Pancreas (tissue), 10 donors: ENCODE results near the gene GPX3. TPM values are rescaled to one million over a fixed set of nuclear protein-coding genes. Genes with fewer than 3 reads are reported as not detected.
A peak's percentile ranks its signal among the peaks of the same experiment; 100 is the strongest.

Source experiments
- ATAC-seq, 4 donors: fragments of 200-7000 bp; cut with Tn5 transposase; one replicate each; pipeline versions ENCODE4 v1.8.0 to v1.9.1; 2020; ENCODE audit warnings: mild to moderate bottlenecking in 4 of 4, moderate library complexity in 4 of 4
- DNase-seq, 6 donors: peaks; one replicate each; pipeline ENCODE4 v3.0.0-alpha.2; 2020
- FAIRE-seq: peaks from 2 replicates; lab custom pipeline; 2012; peaks lifted over from hg19 to GRCh38; lab: Jason Lieb, UNC
- H3K27ac ChIP-seq, 4 donors: fragments of 200-600 bp; sonication (generic); 1 replicate in 3 of 4; 2 replicates in 1 of 4; pipeline versions ENCODE4 v1.5.0 to v1.8.0; 2020
- H3K27me3 ChIP-seq, 4 donors: fragments of 200-600 bp; one replicate each; pipeline ENCODE4 v1.8.0; 2021
- H3K36me3 ChIP-seq, 3 donors: fragments of 200-600 bp; sonication (generic) in 1 of 3; one replicate each; pipeline versions ENCODE4 v1.5.0 to v1.8.0; 2020 to 2021
- H3K4me1 ChIP-seq, 3 donors: fragments of 200-600 bp; one replicate each; pipeline ENCODE4 v1.8.0; 2021
- H3K4me3 ChIP-seq, 4 donors: fragments of 200-600 bp; sonication (generic) in 2 of 4; one replicate each; pipeline versions ENCODE4 v1.5.0 to v1.8.0; 2020 to 2021
- H3K9me3 ChIP-seq, 4 donors: fragments of 200-600 bp; one replicate each; pipeline ENCODE4 v1.8.0; 2021
- WGBS, 2 donors: extraction: QIAGEN DNeasy Blood & Tissue Kit; methylation state at CpG; one replicate each; pipeline ENCODE4 v1.1.7; 2013; 5-methylcytosine and 5-hydroxymethylcytosine counted together
- intact Hi-C, 3 donors: fragments of 100-400 bp; cut with DNase I; formaldehyde crosslinking; loops; one replicate each; pipeline versions ENCODE4 v1.11.1 to v1.14.2; 2022
- polyA plus RNA-seq, 2 donors: library from polyadenylated mRNA; stranded (reverse); fragments of 200-250 nt; gene quantifications; one replicate each; pipeline ENCODE4 v1.2.3, GENCODE V29; 2013
- total RNA-seq, 6 donors: library from RNA; stranded (reverse); fragmentation: NEBNext Ultra II Directional in 4 of 6; extraction: Animal tissue kit (Norgen Biotek cat#: 25700) in 4 of 6; gene quantifications; one replicate each; pipeline versions ENCODE4 v1.2.1 to v1.2.4, GENCODE V29; 2021 to 2023
- TF ChIP-seq, protein P1 (sequence below), 4 donors: fragments of 200-600 bp; sonication (generic) in 3 of 4; IDR thresholded peaks; one replicate each; pipeline versions ENCODE4 v1.5.0 to v1.8.0; 2021; ENCODE audit warnings: antibody characterized with exemption in 4 of 4
- donor health status: healthy with polysubstance abuse.
- donor health status: DM: no; HTN: no; CAD: no; lungs with moderate emphysema.
- donor health status: DM: no; HTN: no; CAD: no.
- donor health status: control.
- donor health status: control.
- donor health status: Bipolar disorder and iron deficiency.
- donor health status: DM: yes; HTN: yes; CAD: no.
- donor health status: DM: no; HTN: no; CAD: no.
- donor health status: DM: no; HTN: no; CAD: no.
- donor health status: DM: yes; HTN: yes; CAD: no.

The GPX3 gene
- total and polyA plus RNA-seq, 8 donors, result 26.3 to 298 (median 61.6) TPM

DNA sequence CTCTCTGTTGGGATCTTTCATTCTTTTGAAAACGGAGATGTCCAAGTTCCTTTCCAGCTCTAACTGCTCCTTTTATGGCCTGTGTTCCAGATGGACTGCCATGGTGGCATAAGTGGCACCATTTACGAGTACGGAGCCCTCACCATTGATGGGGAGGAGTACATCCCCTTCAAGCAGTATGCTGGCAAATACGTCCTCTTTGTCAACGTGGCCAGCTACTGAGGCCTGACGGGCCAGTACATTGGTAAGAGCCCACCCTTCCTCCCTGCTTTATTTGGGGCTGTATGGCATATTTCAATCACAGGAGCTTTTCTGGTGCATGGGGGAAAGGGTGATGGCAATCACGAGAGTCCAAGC lies 4.8 kb downstream of the GPX3 start:
- no peak for DNase-seq
- TF ChIP-seq, protein P1, sequence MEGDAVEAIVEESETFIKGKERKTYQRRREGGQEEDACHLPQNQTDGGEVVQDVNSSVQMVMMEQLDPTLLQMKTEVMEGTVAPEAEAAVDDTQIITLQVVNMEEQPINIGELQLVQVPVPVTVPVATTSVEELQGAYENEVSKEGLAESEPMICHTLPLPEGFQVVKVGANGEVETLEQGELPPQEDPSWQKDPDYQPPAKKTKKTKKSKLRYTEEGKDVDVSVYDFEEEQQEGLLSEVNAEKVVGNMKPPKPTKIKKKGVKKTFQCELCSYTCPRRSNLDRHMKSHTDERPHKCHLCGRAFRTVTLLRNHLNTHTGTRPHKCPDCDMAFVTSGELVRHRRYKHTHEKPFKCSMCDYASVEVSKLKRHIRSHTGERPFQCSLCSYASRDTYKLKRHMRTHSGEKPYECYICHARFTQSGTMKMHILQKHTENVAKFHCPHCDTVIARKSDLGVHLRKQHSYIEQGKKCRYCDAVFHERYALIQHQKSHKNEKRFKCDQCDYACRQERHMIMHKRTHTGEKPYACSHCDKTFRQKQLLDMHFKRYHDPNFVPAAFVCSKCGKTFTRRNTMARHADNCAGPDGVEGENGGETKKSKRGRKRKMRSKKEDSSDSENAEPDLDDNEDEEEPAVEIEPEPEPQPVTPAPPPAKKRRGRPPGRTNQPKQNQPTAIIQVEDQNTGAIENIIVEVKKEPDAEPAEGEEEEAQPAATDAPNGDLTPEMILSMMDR (IDR thresholded peaks at IDR 0.05), result no peak
- H3K9me3 ChIP-seq, result no peaks in the 10 kb centered on the region
- peaks cover 0 to 38% (median 8%) of the 10 kb centered on the region in 3 donors for H3K36me3 ChIP-seq
- peaks cover 0 to 7% (median 4%) of the 10 kb centered on the region in 3 donors for H3K4me1 ChIP-seq
- no peak overlapping the region for H3K27ac ChIP-seq
- H3K27me3 ChIP-seq, result no peaks in the 10 kb centered on the region
- WGBS, 2 donors, result 93 to 94% methylated on average over 7 of the region's 7 CpGs
- no peak overlapping the region for H3K4me3 ChIP-seq
- no peak for FAIRE-seq
- no peak for ATAC-seq
- intact Hi-C loops, result no loop called here

DNA sequence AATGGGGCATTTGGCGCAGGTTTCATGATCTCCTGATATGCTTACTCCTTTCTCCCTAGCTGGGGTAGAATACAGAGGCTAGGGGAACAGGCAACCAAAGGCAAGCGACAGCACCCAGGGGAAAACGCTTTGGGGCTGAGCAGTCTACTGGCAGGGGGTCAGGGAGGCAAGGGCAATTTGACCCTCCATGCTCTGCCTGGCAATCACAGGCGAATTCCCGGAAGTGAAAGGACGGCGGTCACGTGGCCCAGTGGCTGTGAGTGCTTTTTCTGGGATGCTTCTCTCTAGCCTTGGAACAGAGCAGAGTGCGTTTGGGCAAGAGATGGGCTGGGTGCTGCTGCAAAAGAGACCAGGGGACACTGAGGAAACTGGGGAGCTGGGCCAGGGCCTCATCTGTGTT lies 5.7 kb downstream of the GPX3 start:
- 90 to 93% methylated on average over 9 of the region's 9 CpGs for WGBS, 2 donors
- Histone ChIP-seq H3K36me3 (peaks cover 0 to 44% (median 13%) of the 10 kb centered on the region in 3 donors), H3K4me3 (no peak overlapping the region), H3K4me1 (peaks cover 0 to 7% (median 4%) of the 10 kb centered on the region in 3 donors), H3K27me3 (no peaks in the 10 kb centered on the region), H3K9me3 (no peaks in the 10 kb centered on the region), H3K27ac (peak overlapping the region in 1 of 4 donors; percentile 33)
- no peak for DNase-seq
- TF ChIP-seq, protein P1 (IDR thresholded peaks at IDR 0.05), result no peak
- no peak for ATAC-seq
- no peak for FAIRE-seq
- intact Hi-C loops, result no loop called here

DNA sequence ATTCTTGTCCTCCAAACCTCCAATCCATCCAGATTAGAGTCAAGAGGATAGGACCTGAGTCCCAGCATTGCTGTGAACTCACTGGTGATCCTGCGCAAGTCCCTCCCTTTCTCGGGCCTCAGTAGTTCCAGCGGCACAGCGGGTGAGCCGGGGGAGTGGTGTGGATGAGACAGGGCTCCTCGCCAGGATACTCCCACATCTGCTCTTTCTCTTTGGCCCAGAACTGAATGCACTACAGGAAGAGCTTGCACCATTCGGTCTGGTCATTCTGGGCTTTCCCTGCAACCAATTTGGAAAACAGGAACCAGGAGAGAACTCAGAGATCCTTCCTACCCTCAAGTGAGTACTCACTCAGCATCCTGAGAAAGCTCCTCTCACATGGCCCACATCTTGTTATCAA lies 6.3 kb downstream of the GPX3 start:
- Histone ChIP-seq H3K4me3 (no peak overlapping the region), H3K36me3 (peaks cover 0 to 50% (median 13%) of the 10 kb centered on the region in 3 donors)
- ATAC-seq, result peak in 2 of 4 donors; percentile 8 to 22

DNA sequence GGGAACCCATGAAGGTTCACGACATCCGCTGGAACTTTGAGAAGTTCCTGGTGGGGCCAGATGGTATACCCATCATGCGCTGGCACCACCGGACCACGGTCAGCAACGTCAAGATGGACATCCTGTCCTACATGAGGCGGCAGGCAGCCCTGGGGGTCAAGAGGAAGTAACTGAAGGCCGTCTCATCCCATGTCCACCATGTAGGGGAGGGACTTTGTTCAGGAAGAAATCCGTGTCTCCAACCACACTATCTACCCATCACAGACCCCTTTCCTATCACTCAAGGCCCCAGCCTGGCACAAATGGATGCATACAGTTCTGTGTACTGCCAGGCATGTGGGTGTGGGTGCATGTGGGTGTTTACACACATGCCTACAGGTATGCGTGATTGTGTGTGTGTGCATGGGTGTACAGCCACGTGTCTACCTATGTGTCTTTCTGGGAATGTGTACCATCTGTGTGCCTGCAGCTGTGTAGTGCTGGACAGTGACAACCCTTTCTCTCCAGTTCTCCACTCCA lies 7.6 kb downstream of the GPX3 start:
- no peak overlapping the region for H3K4me3 ChIP-seq
- no peaks in the 10 kb centered on the region for H3K27me3 ChIP-seq
- H3K36me3 ChIP-seq, result peaks cover 0 to 63% (median 13%) of the 10 kb centered on the region in 3 donors
- ATAC-seq (no peak), FAIRE-seq (no peak), DNase-seq (no peak)
- H3K27ac ChIP-seq, result no peak overlapping the region
- peaks cover 0 to 7% (median 4%) of the 10 kb centered on the region in 3 donors for H3K4me1 ChIP-seq
- H3K9me3 ChIP-seq, result no peaks in the 10 kb centered on the region
- intact Hi-C loops, result no loop called here
- TF ChIP-seq, protein P1 (IDR thresholded peaks at IDR 0.05), result no peak
- 93 to 97% methylated on average over 11 of the region's 11 CpGs for WGBS, 2 donors

More for the DNA sequence above, 6.3 kb downstream of the GPX3 start:
- Histone ChIP-seq H3K9me3 (no peaks in the 10 kb centered on the region), H3K4me1 (peaks cover 0 to 7% (median 4%) of the 10 kb centered on the region in 3 donors), H3K27ac (peak overlapping the region in 1 of 4 donors; percentile 33), H3K27me3 (no peaks in the 10 kb centered on the region)
- FAIRE-seq (no peak), DNase-seq (no peak)
- 82 to 88% methylated on average over 7 of the region's 7 CpGs for WGBS, 2 donors
- intact Hi-C loops, result no loop called here
- TF ChIP-seq, protein P1 (IDR thresholded peaks at IDR 0.05), result no peak

DNA sequence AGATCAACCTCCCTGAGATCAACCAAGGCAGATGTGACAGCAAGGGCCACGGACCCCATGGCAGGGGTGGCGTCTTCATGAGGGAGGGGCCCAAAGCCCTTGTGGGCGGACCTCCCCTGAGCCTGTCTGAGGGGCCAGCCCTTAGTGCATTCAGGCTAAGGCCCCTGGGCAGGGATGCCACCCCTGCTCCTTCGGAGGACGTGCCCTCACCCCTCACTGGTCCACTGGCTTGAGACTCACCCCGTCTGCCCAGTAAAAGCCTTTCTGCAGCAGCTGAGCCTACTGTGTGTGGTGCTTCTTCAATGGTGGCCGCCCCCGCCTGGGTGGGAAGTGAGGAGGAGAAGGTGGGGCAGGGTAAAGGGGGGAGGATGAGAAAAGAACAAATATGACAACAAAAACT lies 8.3 kb downstream of the GPX3 start:
- FAIRE-seq (no peak), DNase-seq (no peak), ATAC-seq (no peak)
- Histone ChIP-seq H3K4me3 (no peak overlapping the region), H3K4me1 (peaks cover 0 to 7% (median under 1%) of the 10 kb centered on the region in 3 donors), H3K36me3 (peaks cover 2 to 70% (median 13%) of the 10 kb centered on the region in 3 donors), H3K9me3 (no peaks in the 10 kb centered on the region), H3K27ac (no peak overlapping the region), H3K27me3 (no peaks in the 10 kb centered on the region)
- intact Hi-C loops, result no loop called here
- 95 to 99% methylated on average over 8 of the region's 8 CpGs for WGBS, 2 donors
- TF ChIP-seq, protein P1 (IDR thresholded peaks at IDR 0.05), result no peak
